ENCODE measurements around the gene UNC13B. TPM values are rescaled to one million over a fixed set of nuclear protein-coding genes. Genes with fewer than 3 reads are reported as not detected.

UNC13B gene
- total and polyA plus RNA-seq, 9 of the 15 experiments (the other 6 are each of a cell fraction or from before 2014, with no cell fraction given) = 2.4 to 11.5 (median 8.6) TPM

DNA sequence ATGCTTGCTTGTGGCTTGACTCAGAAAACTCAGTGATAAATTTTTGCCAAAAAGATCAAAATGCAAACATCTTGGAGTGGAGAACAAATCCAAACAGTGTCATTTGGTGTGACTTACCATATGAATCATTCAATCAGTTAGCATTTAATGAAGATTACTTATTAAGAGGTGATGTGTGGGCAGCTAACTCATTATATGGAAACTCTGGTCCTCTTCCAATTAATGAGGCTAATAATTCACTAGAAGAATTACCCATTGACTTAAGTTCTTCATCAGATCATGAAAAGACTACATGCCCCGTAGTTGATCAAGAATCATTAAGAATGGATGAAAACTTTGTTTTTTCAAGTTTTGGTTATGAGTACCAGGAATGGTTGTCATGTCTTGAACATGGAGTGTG, 141.8 kb downstream of the UNC13B start (continued):
- TF ChIP-seq, protein P1, sequence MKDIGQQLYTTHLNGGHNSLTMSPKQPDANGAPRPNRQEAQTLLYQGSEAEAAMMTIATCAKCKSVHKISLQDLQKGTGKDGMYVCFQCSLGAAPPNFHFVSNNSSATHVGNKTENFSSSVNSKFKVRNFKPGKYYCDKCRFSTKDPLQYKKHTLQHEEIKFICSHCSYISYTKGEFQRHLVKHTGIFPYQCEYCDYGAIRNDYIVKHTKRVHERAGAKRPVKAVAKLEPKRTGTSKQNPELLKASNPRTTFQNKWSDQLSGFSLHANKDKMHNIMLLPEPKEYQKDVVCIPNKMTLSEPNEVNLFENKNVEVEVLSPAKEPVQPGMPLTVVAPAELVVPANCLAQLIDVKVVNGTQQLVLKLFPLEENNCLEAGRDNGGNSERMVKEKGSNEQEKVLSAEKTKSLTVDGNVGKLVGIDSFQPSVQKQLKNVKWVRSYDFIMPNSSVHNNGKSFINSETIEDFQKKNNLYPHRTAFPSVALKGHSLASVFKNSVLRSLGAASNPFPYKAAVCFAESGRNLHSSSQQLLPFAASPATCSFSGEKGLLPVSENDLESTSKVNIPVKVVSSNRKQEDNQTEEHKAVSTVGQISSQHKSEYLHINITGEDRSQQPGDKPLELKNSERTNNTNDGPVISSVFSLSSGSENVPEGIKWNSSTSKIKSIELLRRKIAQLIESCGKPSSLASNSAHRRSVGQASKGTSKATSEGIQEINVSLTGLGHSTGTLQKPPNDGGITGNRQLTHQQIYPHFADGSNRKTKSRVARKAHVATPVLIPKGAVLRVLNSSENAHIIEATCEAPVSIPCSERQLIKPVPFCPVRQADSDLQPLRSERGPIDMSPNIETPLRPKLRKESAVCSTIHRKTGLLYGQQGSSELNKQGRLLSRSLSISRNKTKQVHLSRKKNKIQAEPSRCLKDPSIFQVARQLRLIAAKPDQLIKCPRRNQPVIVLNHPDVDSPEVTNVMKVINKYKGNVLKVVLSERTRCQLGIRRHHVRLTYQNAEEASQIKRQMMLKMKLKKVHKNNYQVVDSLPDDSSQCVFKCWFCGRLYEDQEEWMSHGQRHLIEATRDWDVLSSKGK (CRISPR knock-in tag; IDR thresholded peaks at IDR 0.05) = no peak
- TF ChIP-seq ZNF12 (CRISPR knock-in tag; IDR thresholded peaks at IDR 0.05) (no peak), SMAD4 (CRISPR knock-in tag; conservative IDR thresholded peaks at IDR 0.05) (no peak), CUX1 (CRISPR knock-in tag; IDR thresholded peaks at IDR 0.05) (no peak), NR2C1 (IDR thresholded peaks at IDR 0.05) (no peak), NR2C1 (tag; IDR thresholded peaks at IDR 0.05) (no peak)
- TF ChIP-seq, protein P2, sequence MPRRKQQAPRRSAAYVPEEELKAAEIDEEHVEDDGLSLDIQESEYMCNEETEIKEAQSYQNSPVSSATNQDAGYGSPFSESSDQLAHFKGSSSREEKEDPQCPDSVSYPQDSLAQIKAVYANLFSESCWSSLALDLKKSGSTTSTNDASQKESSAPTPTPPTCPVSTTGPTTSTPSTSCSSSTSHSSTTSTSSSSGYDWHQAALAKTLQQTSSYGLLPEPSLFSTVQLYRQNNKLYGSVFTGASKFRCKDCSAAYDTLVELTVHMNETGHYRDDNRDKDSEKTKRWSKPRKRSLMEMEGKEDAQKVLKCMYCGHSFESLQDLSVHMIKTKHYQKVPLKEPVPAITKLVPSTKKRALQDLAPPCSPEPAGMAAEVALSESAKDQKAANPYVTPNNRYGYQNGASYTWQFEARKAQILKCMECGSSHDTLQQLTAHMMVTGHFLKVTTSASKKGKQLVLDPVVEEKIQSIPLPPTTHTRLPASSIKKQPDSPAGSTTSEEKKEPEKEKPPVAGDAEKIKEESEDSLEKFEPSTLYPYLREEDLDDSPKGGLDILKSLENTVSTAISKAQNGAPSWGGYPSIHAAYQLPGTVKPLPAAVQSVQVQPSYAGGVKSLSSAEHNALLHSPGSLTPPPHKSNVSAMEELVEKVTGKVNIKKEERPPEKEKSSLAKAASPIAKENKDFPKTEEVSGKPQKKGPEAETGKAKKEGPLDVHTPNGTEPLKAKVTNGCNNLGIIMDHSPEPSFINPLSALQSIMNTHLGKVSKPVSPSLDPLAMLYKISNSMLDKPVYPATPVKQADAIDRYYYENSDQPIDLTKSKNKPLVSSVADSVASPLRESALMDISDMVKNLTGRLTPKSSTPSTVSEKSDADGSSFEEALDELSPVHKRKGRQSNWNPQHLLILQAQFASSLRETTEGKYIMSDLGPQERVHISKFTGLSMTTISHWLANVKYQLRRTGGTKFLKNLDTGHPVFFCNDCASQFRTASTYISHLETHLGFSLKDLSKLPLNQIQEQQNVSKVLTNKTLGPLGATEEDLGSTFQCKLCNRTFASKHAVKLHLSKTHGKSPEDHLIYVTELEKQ (CRISPR knock-in tag; IDR thresholded peaks at IDR 0.05) = no peak
